Colonic mucosa (tissue), 4 donors: ENCODE measurements around the gene CCNY. TPM values are rescaled to one million over a fixed set of nuclear protein-coding genes. Genes with fewer than 3 reads are reported as not detected.

Source experiments
- DNase-seq: peaks from one replicate; pipeline ENCODE4 v3.0.0-alpha.2; 2020
- H3K27ac ChIP-seq: fragments of 200-600 bp; one replicate; pipeline ENCODE4 v1.8.0; 2021
- H3K27me3 ChIP-seq: fragments of 200-600 bp; one replicate; pipeline ENCODE4 v1.8.0; 2021
- H3K36me3 ChIP-seq: fragments of 200-600 bp; one replicate; pipeline ENCODE4 v1.8.0; 2021
- H3K4me1 ChIP-seq: fragments of 200-600 bp; one replicate; pipeline ENCODE4 v1.8.0; 2021; ENCODE audit warnings: mild to moderate bottlenecking
- H3K4me3 ChIP-seq: fragments of 200-600 bp; one replicate; pipeline ENCODE4 v1.8.0; 2021
- H3K9ac ChIP-seq, 2 donors: one replicate each; pipeline ENCODE4 v1.7.0; 2013; ENCODE audit warnings: control low read depth in 2 of 2, low read depth in 2 of 2, low read length in 2 of 2
- H3K9me3 ChIP-seq: fragments of 200-600 bp; one replicate; pipeline ENCODE4 v1.8.0; 2021
- CTCF ChIP-seq: fragments of 200-600 bp; IDR thresholded peaks from one replicate; pipeline ENCODE4 v1.8.0; 2022; ENCODE audit warnings: antibody characterized with exemption, mild to moderate bottlenecking
- intact Hi-C: fragments of 100-400 bp; cut with DNase I; formaldehyde crosslinking; loops from one replicate; pipeline ENCODE4 v1.14.1; 2022
- total RNA-seq, 2 donors: library from RNA; stranded (reverse); fragmentation: NEBNext Ultra II Directional in 1 of 2; extraction: Animal tissue kit (Norgen Biotek cat#: 25700) in 1 of 2; gene quantifications; one replicate each; pipeline ENCODE4 v1.2.1, GENCODE V29; 2021
- donor health status: healthy.
- donor health status: DM: no; HTN: no; CAD: no.
- donor health status: DM: no; HTN: no; CAD: no.

The CCNY gene
- total RNA-seq, 2 donors from 2014 or later: 43.5 to 68.6 TPM

DNA sequence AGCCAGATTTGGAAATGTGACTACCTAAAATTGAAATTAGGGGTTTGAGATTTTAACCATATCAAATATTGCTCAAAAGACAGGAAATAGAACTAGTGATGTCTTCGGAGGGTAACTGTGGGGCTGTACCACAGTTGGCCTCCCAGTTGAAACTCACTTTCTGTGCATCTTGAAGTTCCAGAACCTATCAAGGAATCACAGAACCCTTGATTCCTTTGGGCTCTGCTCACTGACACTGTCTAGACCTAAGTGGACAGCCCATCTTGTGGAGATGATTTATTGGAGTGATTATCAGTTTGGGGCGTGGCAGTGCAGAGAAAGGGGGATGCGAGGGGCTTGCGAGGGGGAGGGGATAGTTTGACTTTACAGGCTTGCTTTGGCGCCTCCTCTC is 134.6 kb downstream of the CCNY start:
- Histone ChIP-seq H3K4me1 (no peaks in the 10 kb centered on the region), H3K36me3 (no peaks in the 10 kb centered on the region), H3K27me3 (no peaks in the 10 kb centered on the region), H3K4me3 (no peak overlapping the region), H3K27ac (no peak overlapping the region), H3K9ac (no peak overlapping the region), H3K9me3 (no peaks in the 10 kb centered on the region)
- TF ChIP-seq CTCF: no peak
- no peak for DNase-seq
- intact Hi-C loops: no loop called here

GRCh38 chr10:35471435-35471834 is 135.1 kb downstream of the CCNY start:
- no peaks in the 10 kb centered on the region for H3K27me3 ChIP-seq
- H3K4me3 ChIP-seq: no peak overlapping the region
- H3K9ac ChIP-seq: no peak overlapping the region
- TF ChIP-seq CTCF: no peak
- no peak for DNase-seq
- H3K4me1 ChIP-seq: no peaks in the 10 kb centered on the region
- no peaks in the 10 kb centered on the region for H3K9me3 ChIP-seq
- H3K27ac ChIP-seq: no peak overlapping the region
- H3K36me3 ChIP-seq: no peaks in the 10 kb centered on the region
- intact Hi-C loops: no loop called here

GRCh38 chr10:35480142-35480541 is 143.8 kb downstream of the CCNY start:
- Histone ChIP-seq H3K27ac (no peak overlapping the region), H3K9ac (no peak overlapping the region), H3K36me3 (no peaks in the 10 kb centered on the region), H3K27me3 (no peaks in the 10 kb centered on the region), H3K4me3 (no peak overlapping the region), H3K9me3 (no peaks in the 10 kb centered on the region), H3K4me1 (no peaks in the 10 kb centered on the region)
- DNase-seq: no peak
- TF ChIP-seq CTCF: no peak
- intact Hi-C loops: no loop called here

GRCh38 chr10:35481413-35481812 is 145.1 kb downstream of the CCNY start:
- Histone ChIP-seq H3K36me3 (no peaks in the 10 kb centered on the region), H3K27ac (no peak overlapping the region), H3K9me3 (no peaks in the 10 kb centered on the region), H3K27me3 (no peaks in the 10 kb centered on the region), H3K4me3 (no peak overlapping the region), H3K9ac (no peak overlapping the region), H3K4me1 (no peaks in the 10 kb centered on the region)
- intact Hi-C loops: no loop called here
- no peak for DNase-seq
- TF ChIP-seq CTCF: no peak

GRCh38 chr10:35486297-35486990 is 150.1 kb downstream of the CCNY start:
- Histone ChIP-seq H3K4me3 (no peak overlapping the region), H3K36me3 (no peaks in the 10 kb centered on the region), H3K9ac (no peak overlapping the region), H3K9me3 (no peaks in the 10 kb centered on the region), H3K4me1 (no peaks in the 10 kb centered on the region), H3K27ac (no peak overlapping the region), H3K27me3 (no peaks in the 10 kb centered on the region)
- DNase-seq: no peak
- intact Hi-C loops: no loop called here
- TF ChIP-seq CTCF: no peak
